GM12878 (cell line): ENCODE measurements around the gene ACTA2. TPM values are rescaled to one million over a fixed set of nuclear protein-coding genes. Genes with fewer than 3 reads are reported as not detected.

Experiments used
- ATAC-seq: fragments of 200-7000 bp; cut with Tn5 transposase; 3 replicates; pipeline ENCODE4 v1.9.1; 2020; ENCODE audit warnings: mild to moderate bottlenecking, moderate library complexity
- BruUV-seq: library from RNA; stranded (reverse); fragments of 400-500 nt; replicated peaks from 2 replicates; lab custom pipeline; 2021; lab: Mats Ljungman, UMichigan
- CTCF ChIA-PET: fragments of 300-600 bp; sonication (Branson Sonifier 250); formaldehyde crosslinking; extraction: SDS; loops from one replicate; lab custom pipeline; 2021; ENCODE audit warnings: inconsistent platforms; lab: Yijun Ruan, JAX
- POLR2A ChIA-PET: fragments of 350-600 bp; formaldehyde crosslinking; extraction: SDS; loops from one replicate; lab custom pipeline; 2021; ENCODE audit warnings: inconsistent platforms; lab: Charles Lee
- RAD21 ChIA-PET: fragments of 300-600 bp; sonication (Branson Sonifier 250); formaldehyde crosslinking; loops from one replicate; lab custom pipeline; 2023; ENCODE audit warnings: antibody characterized with exemption; ENCODE audit not compliant: unreplicated experiment; lab: Charles Lee
- SMC1A ChIA-PET: fragments of 300-600 bp; sonication (Branson Sonifier 250); formaldehyde crosslinking; loops from one replicate; lab custom pipeline; 2023; ENCODE audit not compliant: unreplicated experiment, uncharacterized antibody; lab: Charles Lee
- DNase-seq: peaks from one replicate; pipeline ENCODE4 v3.0.0-alpha.2; 2011; ENCODE audit warnings: low read depth, low spot score
- FAIRE-seq: peaks from 3 replicates; lab custom pipeline; 2011; peaks lifted over from hg19 to GRCh38; lab: Jason Lieb, UNC
- H2AFZ ChIP-seq: 2 replicates; pipeline ENCODE4 v1.6.0; 2011; ENCODE audit warnings: low read depth, low read length, control low read depth; ENCODE audit not compliant: control insufficient read depth
- H3K27ac ChIP-seq: 2 replicates; pipeline ENCODE4 v1.5.1; 2011; ENCODE audit warnings: control low read depth; ENCODE audit not compliant: control insufficient read depth, insufficient read depth
- H3K27me3 ChIP-seq, 2 experiments: replicated peaks in 1 of 2; 2 replicates each; pipeline versions ENCODE4 v1.6.0 to v1.6.1; 2011; ENCODE audit warnings: low read length in 1 of 2; ENCODE audit not compliant: control insufficient read depth in 2 of 2, insufficient read depth in 2 of 2
- H3K36me3 ChIP-seq, 2 experiments: 2 replicates each; pipeline ENCODE4 v1.5.1; 2011; ENCODE audit warnings: low read length in 1 of 2; ENCODE audit not compliant: control insufficient read depth in 2 of 2, insufficient read depth in 2 of 2
- H3K4me1 ChIP-seq: 2 replicates; pipeline ENCODE4 v1.6.1; 2011; ENCODE audit warnings: mild to moderate bottlenecking, low read length, moderate library complexity, mixed read lengths; ENCODE audit not compliant: control insufficient read depth, insufficient read depth
- H3K4me2 ChIP-seq: 2 replicates; pipeline ENCODE4 v1.6.0; 2011; ENCODE audit warnings: control low read depth; ENCODE audit not compliant: control insufficient read depth, insufficient read depth
- H3K4me3 ChIP-seq: fragments of 200-600 bp; sonication (generic); 2 replicates; pipeline ENCODE4 v1.5.1; 2016
- H3K79me2 ChIP-seq: 2 replicates; pipeline ENCODE4 v1.6.0; 2011; ENCODE audit warnings: low read length; ENCODE audit not compliant: control insufficient read depth, insufficient read depth
- H3K9ac ChIP-seq: 2 replicates; pipeline ENCODE4 v1.8.0; 2011; ENCODE audit warnings: low read length, control low read depth, mixed read lengths; ENCODE audit not compliant: control insufficient read depth, insufficient read depth
- H3K9me3 ChIP-seq: replicated peaks from 3 replicates; pipeline ENCODE4 v1.5.1; 2011; ENCODE audit warnings: mild to moderate bottlenecking, low read length; ENCODE audit not compliant: control insufficient read depth, insufficient read depth
- H4K20me1 ChIP-seq: 2 replicates; pipeline ENCODE4 v1.6.0; 2011; ENCODE audit not compliant: control insufficient read depth, insufficient read depth
- ASH2L ChIP-seq: fragments of 300-600, 200-600 bp; sonication (generic); IDR thresholded peaks from 2 replicates; pipeline ENCODE4 v1.6.1; 2017; ENCODE audit warnings: low read depth, mild to moderate bottlenecking, borderline replicate concordance
- FOS ChIP-seq: IDR thresholded peaks from 3 replicates; pipeline ENCODE4 v1.6.1; 2011; ENCODE audit warnings: borderline replicate concordance; ENCODE audit not compliant: insufficient read length; ENCODE audit errors: extremely low read depth
- FOXM1 ChIP-seq: IDR thresholded peaks from 2 replicates; pipeline ENCODE4 v1.6.1; 2012; ENCODE audit warnings: low read depth, mild to moderate bottlenecking, inconsistent platforms, low read length, moderate library complexity
- MAX ChIP-seq: IDR thresholded peaks from 2 replicates; pipeline ENCODE4 v1.6.1; 2012; ENCODE audit warnings: low read depth, low read length, improper control_type of control experiment
- RUNX3 ChIP-seq: IDR thresholded peaks from 2 replicates; pipeline ENCODE4 v1.6.1; 2012; ENCODE audit warnings: low read length, inconsistent platforms
- SREBF2 ChIP-seq: IDR thresholded peaks from 2 replicates; pipeline ENCODE4 v1.6.1; 2012; ENCODE audit warnings: mild to moderate bottlenecking, low read length
- STAT1 ChIP-seq: fragments of 450-650 bp; conservative IDR thresholded peaks from 2 replicates; pipeline ENCODE4 v1.6.1; 2014; ENCODE audit warnings: antibody characterized with exemption, mild to moderate bottlenecking
- SUPT20H ChIP-seq: IDR thresholded peaks from 2 replicates; pipeline ENCODE4 v1.6.1; 2011; ENCODE audit warnings: low read depth, mild to moderate bottlenecking, low read length, moderate library complexity, borderline replicate concordance; ENCODE audit not compliant: control insufficient read depth
- TAF1 ChIP-seq: IDR thresholded peaks from 2 replicates; pipeline ENCODE4 v1.6.1; 2011; ENCODE audit warnings: mild to moderate bottlenecking, low read depth, low read length, borderline replicate concordance
- TCF7 ChIP-seq: IDR thresholded peaks from 2 replicates; pipeline ENCODE4 v1.6.1; 2014; ENCODE audit warnings: antibody characterized with exemption, borderline replicate concordance
- USF1 ChIP-seq: IDR thresholded peaks from 2 replicates; pipeline ENCODE4 v1.6.1; 2011; ENCODE audit warnings: borderline replicate concordance, low read depth, mild to moderate bottlenecking, moderate library complexity, mixed read lengths, low read length; ENCODE audit not compliant: insufficient read depth; ENCODE audit errors: extremely low read length
- YBX1 ChIP-seq: fragments of 450-650 bp; IDR thresholded peaks from 2 replicates; pipeline ENCODE4 v1.6.1; 2016; ENCODE audit warnings: antibody characterized with exemption
- ZBTB33 ChIP-seq: fragments of 450-650 bp; IDR thresholded peaks from 2 replicates; pipeline ENCODE4 v1.6.1; 2017; ENCODE audit warnings: mild to moderate bottlenecking
- ZBTB4 ChIP-seq: fragments of 450-650 bp; formaldehyde crosslinking; IDR thresholded peaks from 2 replicates; pipeline ENCODE4 v1.4.0; 2022; ENCODE audit warnings: mild to moderate bottlenecking, moderate library complexity
- WGBS: methylation state at CpG from one replicate; pipeline ENCODE4 v1.1.6; 2016; ENCODE audit warnings: low lambda C conversion rate; ENCODE audit not compliant: insufficient replicate concordance, insufficient coverage; ENCODE audit errors: missing lambda C conversion rate; 5-methylcytosine and 5-hydroxymethylcytosine counted together
- in situ Hi-C: fragments of 300-500 bp; cut with MboI; formaldehyde crosslinking; loops from 9 replicates; pipeline ENCODE4 v1.14.3; 2018; ENCODE audit warnings: mixed read lengths
- intact Hi-C: fragments of 100-400 bp; cut with micrococcal nuclease; formaldehyde crosslinking; loops from one replicate; pipeline ENCODE4 v1.14.2; 2022; ENCODE audit not compliant: unreplicated experiment
- polyA plus RNA-seq, 11 experiments: library from polyadenylated mRNA; depleted of rRNA in 4 of 11; unstranded in 6 of 11; stranded (reverse) in 5 of 11; fragments of >200 nt; fragmentation: Nextera tagmentation in 4 of 11; fragmentation: Illumina TruSeq in 1 of 11; extraction: Ambion mirVana in 4 of 11; extraction: Trizol in 1 of 11; gene quantifications; 1 replicate in 1 of 11; 2 replicates in 10 of 11; pipeline versions ENCODE4 v1.2.1 to v1.2.3, GENCODE V29; 2011 to 2016; ENCODE audit warnings: inconsistent platforms in 2 of 11, missing spikeins in 2 of 11, low read depth in 1 of 11
- total RNA-seq, 4 experiments: library from RNA; depleted of rRNA in 3 of 4; stranded (reverse); fragments of >200 nt in 3 of 4; fragmentation: Illumina TruSeq in 1 of 4; extraction: Trizol in 1 of 4; gene quantifications; 2 replicates each; pipeline versions ENCODE4 v1.2.1 to v1.2.3, GENCODE V29; 2013 to 2021

ACTA2 gene
- total and polyA plus RNA-seq, 10 of the 15 experiments (the other 5 are each of a cell fraction or from before 2014, with no cell fraction given), result 7.4 to 78.2 (median 32.4) TPM

GRCh38 chr10:88979603-88980002, 27.0 kb upstream of the ACTA2 start:
- H3K27ac ChIP-seq, result no peak overlapping the region
- RAD21 ChIA-PET, result no interaction called here
- no peaks in the 10 kb centered on the region for H3K27me3 ChIP-seq
- no peaks in the 10 kb centered on the region for H3K4me1 ChIP-seq
- H3K9me3 ChIP-seq, result no peaks in the 10 kb centered on the region
- H3K79me2 ChIP-seq, result no peaks in the 10 kb centered on the region
- POLR2A ChIA-PET, result no interaction called here
- H3K4me2 ChIP-seq, result no peak overlapping the region
- intact Hi-C loops (no loop called here), in situ Hi-C loops (loop anchor here (5.0 kb wide), 1 partner anchor 42 kb away; no protein-coding TSS in a partner anchor)
- H2AFZ ChIP-seq, result no peak overlapping the region
- H3K4me3 ChIP-seq, result no peak overlapping the region
- no peaks in the 10 kb centered on the region for H3K36me3 ChIP-seq
- 76% methylated on average over 4 of the region's 4 CpGs for WGBS
- H4K20me1 ChIP-seq, result no peaks in the 10 kb centered on the region
- BruUV-seq, result no TSS peak
- no peak for DNase-seq
- no peak for FAIRE-seq
- ATAC-seq, result no peak
- CTCF ChIA-PET, result interaction anchor here (0.9 to 1.7 kb wide), 4 partner anchors 8 to 78 kb away, joined by 3 to 9 read pairs (median 6); no protein-coding TSS in a partner anchor
- SMC1A ChIA-PET, result interaction anchor here (0.5 to 2.2 kb wide), 3 partner anchors 10 to 196 kb away, joined by 3 to 4 read pairs (median 4); partner anchors contain the start of gene FAS
- H3K9ac ChIP-seq, result no peak overlapping the region
- TF ChIP-seq YBX1, result no peak
- no peak for TF ChIP-seq TCF7
- no peak for TF ChIP-seq FOXM1
- TF ChIP-seq ASH2L, result no peak
- no peak for TF ChIP-seq SREBF2
- TF ChIP-seq SUPT20H, result no peak
- no peak for TF ChIP-seq TAF1
- no peak for TF ChIP-seq RUNX3
- no peak for TF ChIP-seq ZBTB33
- no peak for TF ChIP-seq ZBTB4
- TF ChIP-seq MAX, result no peak
- no peak for TF ChIP-seq FOS
- TF ChIP-seq STAT1, result no peak
- TF ChIP-seq USF1, result no peak
